HUES48 (cell line): ENCODE results near the gene MLST8.
"Not testable (repeated sequence)": the region's sequence is repeated elsewhere in the genome, so short reads cannot be mapped to it uniquely, and the experiment has no call there.

Source experiments
- H3K27ac ChIP-seq: one replicate; pipeline ENCODE4 v1.7.0; 2013; ENCODE audit warnings: low read depth, low read length, inconsistent platforms
- H3K27me3 ChIP-seq: 2 replicates; pipeline ENCODE4 v1.6.1; 2013; ENCODE audit warnings: mild to moderate bottlenecking, low read length; ENCODE audit not compliant: control insufficient read depth, insufficient read depth
- H3K36me3 ChIP-seq: 2 replicates; pipeline ENCODE4 v1.6.1; 2013; ENCODE audit warnings: low read length; ENCODE audit not compliant: control insufficient read depth, insufficient read depth
- H3K4me1 ChIP-seq: 2 replicates; pipeline ENCODE4 v1.6.1; 2013; ENCODE audit warnings: mild to moderate bottlenecking, low read length; ENCODE audit not compliant: control insufficient read depth, insufficient read depth
- H3K4me3 ChIP-seq: 2 replicates; pipeline ENCODE4 v1.5.1; 2013; ENCODE audit warnings: mild to moderate bottlenecking, low read depth, low read length
- H3K9ac ChIP-seq: 2 replicates; pipeline ENCODE4 v1.6.1; 2013; ENCODE audit warnings: mild to moderate bottlenecking, low read depth, low read length, moderate library complexity
- H3K9me3 ChIP-seq: 2 replicates; pipeline ENCODE4 v1.6.1; 2013; ENCODE audit warnings: low read length; ENCODE audit not compliant: control insufficient read depth, insufficient read depth

MLST8 gene

GRCh38 chr16:2257726-2258125 is 52.5 kb downstream of the MLST8 start:
- Histone ChIP-seq H3K36me3 (peaks cover 94% of the 10 kb centered on the region), H3K4me1 (no peaks in the 10 kb centered on the region), H3K4me3 (no peak overlapping the region), H3K27me3 (no peaks in the 10 kb centered on the region), H3K9me3 (no peaks in the 10 kb centered on the region), H3K9ac (no peak overlapping the region), H3K27ac (no peak overlapping the region)

- not testable (repeated sequence) for H3K9ac ChIP-seq, H3K4me1 ChIP-seq, H3K9me3 ChIP-seq, H3K27ac ChIP-seq, H3K27me3 ChIP-seq, H3K4me3 ChIP-seq
- H3K36me3 ChIP-seq, result peaks cover 94% of the 10 kb centered on the region
These were observed 53.3 kb downstream of the MLST8 start for GRCh38 chr16:2258530-2258929.
